ENCODE measurements around the gene CYRIA. TPM values are rescaled to one million over a fixed set of nuclear protein-coding genes. Genes with fewer than 3 reads are reported as not detected.

Gene CYRIA
- polyA plus RNA-seq, 2 of the 4 experiments (the other 2 are of a cell fraction), result 0.01 to 0.08 TPM

DNA sequence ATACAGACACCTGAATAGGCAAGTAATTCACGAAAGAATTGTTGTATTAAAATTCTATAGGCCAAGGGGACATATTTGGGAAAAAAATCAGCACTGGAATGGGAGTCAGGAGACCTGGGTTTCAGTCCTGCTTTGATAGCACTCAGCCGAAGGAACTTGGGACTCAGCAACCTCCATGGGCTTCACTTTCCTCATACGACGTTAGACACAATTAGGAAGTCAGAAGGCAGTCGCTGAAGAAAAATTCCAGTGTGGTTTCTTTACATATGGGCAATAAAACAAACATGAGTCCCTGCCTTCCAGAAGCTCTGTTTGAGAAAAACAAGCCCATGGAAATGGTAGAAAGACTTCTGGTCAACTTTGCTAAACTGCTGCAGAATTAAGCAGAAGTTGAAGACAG, 15.1 kb upstream of the CYRIA start:
- Histone ChIP-seq H3K4me3 (no peak overlapping the region), H3K4me1 (no peaks in the 10 kb centered on the region), H3K4me2 (no peak overlapping the region), H3K9me3 (no peaks in the 10 kb centered on the region), H3K27ac (no peak overlapping the region)
- no peak for ATAC-seq
- no peak for TF ChIP-seq BHLHE40 (IDR thresholded peaks at IDR 0.05; ENCODE audit: low read depth, low read length)
- no peak for TF ChIP-seq HOXB13 (CRISPR knock-in tag; IDR thresholded peaks at IDR 0.05; ENCODE audit: low read depth)
- no peak for TF ChIP-seq CEBPB (IDR thresholded peaks at IDR 0.05)
- TF ChIP-seq JUNB (IDR thresholded peaks at IDR 0.05), result no peak
- no peak for TF ChIP-seq POLR2AphosphoS2 (conservative IDR thresholded peaks at IDR 0.05; ENCODE audit: low read length)
- no peak for TF ChIP-seq FOSL2 (IDR thresholded peaks at IDR 0.05)
- no peak for TF ChIP-seq FOSL2 (CRISPR knock-in tag; IDR thresholded peaks at IDR 0.05)
- no peak for TF ChIP-seq SREBF2 (IDR thresholded peaks at IDR 0.05)
- TF ChIP-seq TP53 (CRISPR knock-in tag; IDR thresholded peaks at IDR 0.05), result no peak
- TF ChIP-seq RFX5 (IDR thresholded peaks at IDR 0.05), result no peak
- TF ChIP-seq CBX2 (IDR thresholded peaks at IDR 0.05; ENCODE audit: borderline replicate concordance, low read depth), result no peak
- no peak for TF ChIP-seq MYC (IDR thresholded peaks at IDR 0.05; ENCODE audit: borderline replicate concordance, low read length)
- TF ChIP-seq MAZ (IDR thresholded peaks at IDR 0.05; ENCODE audit: borderline replicate concordance, low read depth, low read length), result no peak
- TF ChIP-seq HES2 (IDR thresholded peaks at IDR 0.05), result no peak
- TF ChIP-seq HOXA7 (CRISPR knock-in tag; IDR thresholded peaks at IDR 0.05), result no peak
- no peak for TF ChIP-seq BCL3 (IDR thresholded peaks at IDR 0.05)
- TF ChIP-seq ESRRA (IDR thresholded peaks at IDR 0.05; ENCODE audit: borderline replicate concordance, low read length), result no peak
- TF ChIP-seq HDAC2 (IDR thresholded peaks at IDR 0.05), result no peak
- no peak for DNase-seq (ENCODE audit: low read depth in 1 of 2, low spot score in 1 of 2)
- WGBS (ENCODE audit: missing lambda C conversion rate), result 29% methylated on average over 5 of the region's 5 CpGs
- POLR2A ChIA-PET, result no interaction called here
- CTCF ChIA-PET, result interaction anchor here (0.6 kb wide), 1 partner anchor 22 kb away, joined by 3 read pairs; no protein-coding TSS in a partner anchor
- FAIRE-seq, result no peak

GRCh38 chr2:16680304-16680703, 14.7 kb upstream of the CYRIA start:
- CTCF ChIA-PET, result interaction anchor here (0.8 to 1.0 kb wide), 2 partner anchors 10 to 26 kb away, joined by 3 read pairs; no protein-coding TSS in a partner anchor

More at GRCh38 chr2:16680304-16680703, 14.7 kb upstream of the CYRIA start:
- POLR2A ChIA-PET, result no interaction called here
- TF ChIP-seq HEYL (CRISPR knock-in tag; IDR thresholded peaks at IDR 0.05) (no peak), JUNB (IDR thresholded peaks at IDR 0.05) (no peak), ZFP36 (IDR thresholded peaks at IDR 0.05; ENCODE audit: borderline replicate concordance, partially characterized antibody) (no peak), KDM5A (IDR thresholded peaks at IDR 0.05) (no peak), SREBF2 (IDR thresholded peaks at IDR 0.05) (no peak), NFE2L2 (conservative IDR thresholded peaks at IDR 0.05; ENCODE audit: low read length) (no peak), RNF2 (IDR thresholded peaks at IDR 0.05; ENCODE audit: borderline replicate concordance, low read depth) (no peak), CBX2 (IDR thresholded peaks at IDR 0.05; ENCODE audit: borderline replicate concordance, low read depth) (no peak), CTCF (IDR thresholded peaks at IDR 0.05) (no peak), RAD21 (conservative IDR thresholded peaks at IDR 0.05 in 1 of 2, IDR thresholded peaks at IDR 0.05 in 1 of 2) (no peak), EHMT2 (IDR thresholded peaks at IDR 0.05; ENCODE audit: low read depth) (no peak), BCL3 (IDR thresholded peaks at IDR 0.05) (no peak)
- no peak overlapping the region for H3K4me3 ChIP-seq
- no peak overlapping the region for H3K4me2 ChIP-seq
- no peaks in the 10 kb centered on the region for H3K9me3 ChIP-seq
- WGBS (ENCODE audit: missing lambda C conversion rate), result 0% methylated on average over 1 of the region's 1 CpG
- ATAC-seq (no peak), FAIRE-seq (no peak), DNase-seq (ENCODE audit: low read depth in 1 of 2, low spot score in 1 of 2) (no peak)
- no peak overlapping the region for H3K27ac ChIP-seq
- no peaks in the 10 kb centered on the region for H3K4me1 ChIP-seq
